Measurements from ENCODE around the gene RBMS1. TPM values are rescaled to one million over a fixed set of nuclear protein-coding genes. Genes with fewer than 3 reads are reported as not detected.

RBMS1 gene
- total RNA-seq, 1 donor from 2014 or later = 51.1 TPM

DNA sequence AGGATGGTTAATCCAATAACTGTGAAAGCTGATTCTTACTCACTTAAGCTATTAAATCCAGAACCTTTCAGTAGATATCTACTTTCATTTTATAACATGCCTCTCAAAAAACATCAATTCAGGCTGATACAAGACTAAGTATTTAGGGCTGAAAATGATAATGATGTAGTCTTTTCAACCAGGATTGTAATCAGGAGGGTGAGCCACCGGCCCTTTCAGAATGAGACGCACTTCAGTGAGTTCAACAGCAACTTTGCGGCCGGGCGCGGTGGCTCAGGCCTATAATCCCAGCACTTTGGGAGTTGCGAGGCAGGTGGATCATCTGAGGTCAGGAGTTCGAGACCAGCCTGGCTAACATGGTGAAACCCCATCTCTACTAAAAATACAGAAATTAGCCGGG lies 30.4 kb downstream of the RBMS1 start:
- Histone ChIP-seq H3K4me3 (no peak overlapping the region), H3K9me3 (no peaks in the 10 kb centered on the region), H3K36me3 (no peaks in the 10 kb centered on the region), H3K27ac (no peak overlapping the region), H3K4me1 (peaks cover 0 to 3% of the 10 kb centered on the region in 2 donors), H3K27me3 (no peaks in the 10 kb centered on the region)
- no peak for DNase-seq (ENCODE audit: low spot score in 2 of 2)
- TF ChIP-seq, protein P1, sequence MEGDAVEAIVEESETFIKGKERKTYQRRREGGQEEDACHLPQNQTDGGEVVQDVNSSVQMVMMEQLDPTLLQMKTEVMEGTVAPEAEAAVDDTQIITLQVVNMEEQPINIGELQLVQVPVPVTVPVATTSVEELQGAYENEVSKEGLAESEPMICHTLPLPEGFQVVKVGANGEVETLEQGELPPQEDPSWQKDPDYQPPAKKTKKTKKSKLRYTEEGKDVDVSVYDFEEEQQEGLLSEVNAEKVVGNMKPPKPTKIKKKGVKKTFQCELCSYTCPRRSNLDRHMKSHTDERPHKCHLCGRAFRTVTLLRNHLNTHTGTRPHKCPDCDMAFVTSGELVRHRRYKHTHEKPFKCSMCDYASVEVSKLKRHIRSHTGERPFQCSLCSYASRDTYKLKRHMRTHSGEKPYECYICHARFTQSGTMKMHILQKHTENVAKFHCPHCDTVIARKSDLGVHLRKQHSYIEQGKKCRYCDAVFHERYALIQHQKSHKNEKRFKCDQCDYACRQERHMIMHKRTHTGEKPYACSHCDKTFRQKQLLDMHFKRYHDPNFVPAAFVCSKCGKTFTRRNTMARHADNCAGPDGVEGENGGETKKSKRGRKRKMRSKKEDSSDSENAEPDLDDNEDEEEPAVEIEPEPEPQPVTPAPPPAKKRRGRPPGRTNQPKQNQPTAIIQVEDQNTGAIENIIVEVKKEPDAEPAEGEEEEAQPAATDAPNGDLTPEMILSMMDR (IDR thresholded peaks at IDR 0.05) = no peak
- intact Hi-C loops (cut with DNase I) = no loop called here

DNA sequence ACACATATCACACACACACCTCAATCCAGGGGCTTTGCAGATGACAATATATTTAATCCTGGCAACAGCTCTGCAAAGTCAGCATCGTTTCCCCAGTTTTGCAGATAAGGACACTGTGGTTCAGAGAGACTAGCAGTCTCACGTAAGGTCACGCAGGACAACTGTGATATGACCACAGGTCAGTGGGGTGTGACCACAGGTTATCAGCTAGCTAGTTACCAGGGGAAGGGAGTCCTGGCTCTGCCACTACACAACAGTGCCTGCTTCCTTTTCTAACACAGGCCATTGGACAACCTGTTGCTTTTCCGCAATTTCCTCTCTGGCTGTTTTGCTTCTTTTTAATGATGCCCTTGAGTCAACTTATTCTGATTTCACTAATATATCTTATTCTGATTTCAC lies 33.3 kb downstream of the RBMS1 start:
- no peaks in the 10 kb centered on the region for H3K27me3 ChIP-seq
- H3K9me3 ChIP-seq = no peaks in the 10 kb centered on the region
- H3K27ac ChIP-seq = no peak overlapping the region
- intact Hi-C loops (cut with DNase I) = no loop called here
- TF ChIP-seq, protein P1 (IDR thresholded peaks at IDR 0.05) = no peak
- no peaks in the 10 kb centered on the region for H3K36me3 ChIP-seq
- DNase-seq (ENCODE audit: low spot score in 2 of 2) = no peak
- H3K4me3 ChIP-seq = no peak overlapping the region
- peaks cover 0 to 9% of the 10 kb centered on the region in 2 donors for H3K4me1 ChIP-seq

DNA sequence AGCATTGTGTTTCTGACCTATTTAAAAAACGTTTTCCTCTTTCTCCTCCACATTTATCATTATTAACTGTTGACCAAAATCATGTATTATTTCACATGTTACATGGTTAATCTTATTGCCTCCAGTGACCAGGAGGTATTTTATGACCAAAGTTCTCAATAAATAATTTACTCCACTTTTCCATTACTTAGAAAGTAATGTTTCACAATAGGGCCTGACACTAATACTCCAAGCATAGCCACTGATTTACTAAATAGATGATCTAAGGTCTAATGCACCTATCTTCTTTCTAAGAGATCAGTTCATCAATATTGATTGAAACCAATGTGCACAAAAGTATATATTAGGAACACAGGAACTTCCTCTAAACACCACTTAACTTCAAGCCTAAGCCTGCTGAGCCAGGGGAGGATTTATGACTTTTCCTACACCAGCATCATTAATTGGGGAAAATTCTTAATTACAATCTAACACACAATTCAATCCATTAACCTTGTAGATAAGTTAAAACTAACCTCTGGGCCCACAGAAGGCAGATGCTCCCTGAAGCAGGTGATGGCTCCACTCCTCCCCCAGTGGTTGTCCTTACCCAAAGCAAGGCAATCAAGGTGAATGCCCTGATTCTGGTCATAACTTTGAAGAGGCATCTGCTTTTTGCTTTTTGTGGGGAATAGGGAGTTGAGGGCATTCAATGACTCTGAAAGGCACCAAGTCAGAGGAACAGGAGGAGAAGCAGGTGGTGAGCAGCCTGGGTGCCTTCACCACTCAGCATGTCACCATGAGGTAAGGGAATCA lies 33.9 kb downstream of the RBMS1 start:
- Histone ChIP-seq H3K4me3 (no peak overlapping the region), H3K9me3 (no peaks in the 10 kb centered on the region), H3K36me3 (no peaks in the 10 kb centered on the region), H3K4me1 (peaks cover 0 to 15% of the 10 kb centered on the region in 2 donors), H3K27ac (no peak overlapping the region), H3K27me3 (no peaks in the 10 kb centered on the region)
- no peak for DNase-seq (ENCODE audit: low spot score in 2 of 2)
- intact Hi-C loops (cut with DNase I) = no loop called here
- TF ChIP-seq, protein P1 (IDR thresholded peaks at IDR 0.05) = no peak

DNA sequence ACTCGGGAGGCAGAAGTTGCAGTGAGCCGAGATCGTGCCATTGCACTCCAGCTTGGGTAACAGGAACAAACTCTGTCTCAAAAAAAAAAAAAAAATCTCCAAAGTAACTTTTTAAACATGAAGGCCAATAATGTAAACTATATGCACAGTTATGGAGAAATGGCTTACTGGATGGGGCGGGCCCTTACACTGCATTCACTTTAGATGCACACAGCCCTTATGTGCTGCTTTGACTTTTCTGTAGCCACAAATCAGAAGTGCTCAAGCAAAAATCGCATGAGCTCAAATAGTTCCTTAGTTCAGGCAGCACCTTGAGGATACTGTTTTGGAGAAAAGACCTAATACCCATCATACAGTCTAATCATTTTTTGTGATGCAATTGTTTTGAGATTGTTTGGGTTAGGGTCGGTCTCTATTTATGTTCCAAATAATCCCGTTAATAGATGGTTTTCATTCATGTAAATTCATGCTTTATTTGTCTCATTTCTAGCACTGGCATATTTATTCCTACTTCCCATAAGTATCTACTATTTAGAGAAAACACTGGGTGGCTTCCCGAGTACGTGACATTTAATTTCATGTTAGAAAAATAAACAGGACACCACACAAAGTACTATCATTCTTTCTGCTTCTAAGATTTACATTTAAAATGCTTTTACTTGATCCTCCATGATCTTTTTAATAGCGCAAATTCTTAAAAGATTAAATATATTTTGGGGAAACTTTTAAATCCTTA lies 34.7 kb downstream of the RBMS1 start:
- no peak for DNase-seq (ENCODE audit: low spot score in 2 of 2)
- TF ChIP-seq, protein P1 (IDR thresholded peaks at IDR 0.05) = no peak
- H3K4me1 ChIP-seq = peaks cover 0 to 17% of the 10 kb centered on the region in 2 donors
- no peak overlapping the region for H3K4me3 ChIP-seq
- intact Hi-C loops (cut with DNase I) = no loop called here
- H3K9me3 ChIP-seq = no peaks in the 10 kb centered on the region
- H3K27ac ChIP-seq = no peak overlapping the region
- H3K27me3 ChIP-seq = no peaks in the 10 kb centered on the region
- no peaks in the 10 kb centered on the region for H3K36me3 ChIP-seq

GRCh38 chr2:160457588-160457987 lies 36.0 kb downstream of the RBMS1 start:
- intact Hi-C loops (cut with DNase I) = no loop called here
- Histone ChIP-seq H3K27ac (no peak overlapping the region), H3K4me1 (peaks cover 0 to 17% of the 10 kb centered on the region in 2 donors)

More at GRCh38 chr2:160457588-160457987, 36.0 kb downstream of the RBMS1 start:
- no peak for DNase-seq (ENCODE audit: low spot score in 2 of 2)
- H3K27me3 ChIP-seq = no peaks in the 10 kb centered on the region
- no peaks in the 10 kb centered on the region for H3K36me3 ChIP-seq
- TF ChIP-seq, protein P1 (IDR thresholded peaks at IDR 0.05) = no peak
- H3K4me3 ChIP-seq = no peak overlapping the region
- H3K9me3 ChIP-seq = no peaks in the 10 kb centered on the region
